Motor neuron (in vitro differentiated cells): ENCODE measurements around the gene SLC1A6. TPM values are rescaled to one million over a fixed set of nuclear protein-coding genes. Genes with fewer than 3 reads are reported as not detected.

ENCODE experiments used
- total RNA-seq, 8 experiments: library from RNA; unstranded; fragments of 300-600 nt; gene quantifications; 2 replicates each; pipeline versions ENCODE4 v1.2.3 to v1.2.4, GENCODE V29; 2022

The SLC1A6 gene
- total RNA-seq, 8 experiments from 2014 or later = 0.31 to 9.0 (median 3.8) TPM; not detected in 1

Other genes with a start within 250 kb of the SLC1A6 start
- gene ADGRE2, start 201.3 kb downstream of the SLC1A6 start, total RNA-seq = 1 to 10 TPM in 2 of 8 experiments, under 1 TPM in 5, not detected in 1; 0.09 to 3.7 (median 0.33) TPM
- gene OR7A5, start 144.7 kb downstream of the SLC1A6 start, total RNA-seq = 1 to 10 TPM in 1 of 8 experiments, under 1 TPM in 4, not detected in 3; 0.05 to 1.3 (median 0.31) TPM
- gene OR7C1, start 144.7 kb downstream of the SLC1A6 start, total RNA-seq = 1 to 10 TPM in 1 of 8 experiments, under 1 TPM in 7; 0.22 to 1.7 (median 0.53) TPM
- 1 to 10 TPM in 1 of 8 experiments, under 1 TPM in 2, not detected in 5; 0.09 to 1.1 (median 0.21) TPM for gene OR7A10, start 130.9 kb downstream of the SLC1A6 start, total RNA-seq
- gene OR7A17, start 93.7 kb downstream of the SLC1A6 start, total RNA-seq = under 1 TPM in 4 of 8 experiments, not detected in 4; 0.09 to 0.33 (median 0.23) TPM
- gene OR7C2, start 38.4 kb downstream of the SLC1A6 start, total RNA-seq = not detected
- gene CASP14, start 69.6 kb upstream of the SLC1A6 start, total RNA-seq = under 1 TPM in 6 of 8 experiments, not detected in 2; 0.05 to 0.62 (median 0.24) TPM
- under 1 TPM in 6 of 8 experiments, not detected in 2; 0.04 to 0.94 (median 0.19) TPM for gene OR1I1, start 102.3 kb upstream of the SLC1A6 start, total RNA-seq
- gene SYDE1, start 127.5 kb upstream of the SLC1A6 start, total RNA-seq = 10 to 100 TPM in 2 of 8 experiments, 1 to 10 TPM in 6; 1.4 to 15.5 (median 5.6) TPM
- gene NOTCH3, start 221.1 kb upstream of the SLC1A6 start, total RNA-seq = 10 to 100 TPM in 2 of 8 experiments, 1 to 10 TPM in 6; 3.0 to 26.4 (median 7.7) TPM